Spleen (tissue), 11 donors: ENCODE measurements around the gene ACP2. TPM values are rescaled to one million over a fixed set of nuclear protein-coding genes. Genes with fewer than 3 reads are reported as not detected.

Source experiments
- DNase-seq: peaks from one replicate; pipeline ENCODE4 v3.0.0-alpha.2; 2020
- H3K27ac ChIP-seq, 8 donors: fragments of 200-600 bp; sonication (generic) in 7 of 8; 1 replicate in 4 of 8; 2 replicates in 4 of 8; pipeline versions ENCODE4 v1.5.0 to v1.8.0; 2016 to 2021; ENCODE audit warnings: inconsistent platforms in 4 of 8, mild to moderate bottlenecking in 4 of 8, moderate library complexity in 1 of 8
- H3K27me3 ChIP-seq, 7 donors: fragments of 200-600 bp; sonication (generic) in 6 of 7; replicated peaks in 1 of 7; 1 replicate in 4 of 7; 2 replicates in 3 of 7; pipeline versions ENCODE4 v1.5.0 to v1.8.0; 2016 to 2021; ENCODE audit warnings: inconsistent platforms in 3 of 7, mild to moderate bottlenecking in 1 of 7
- H3K36me3 ChIP-seq, 6 donors: fragments of 200-600 bp; sonication (generic) in 5 of 6; 1 replicate in 4 of 6; 2 replicates in 2 of 6; pipeline versions ENCODE4 v1.5.0 to v1.8.0; 2016 to 2021; ENCODE audit warnings: inconsistent platforms in 2 of 6
- H3K4me1 ChIP-seq, 6 donors: fragments of 200-600 bp; sonication (generic) in 5 of 6; 1 replicate in 3 of 6; 2 replicates in 3 of 6; pipeline versions ENCODE4 v1.5.0 to v1.8.0; 2016 to 2021; ENCODE audit warnings: inconsistent platforms in 3 of 6
- H3K4me3 ChIP-seq, 8 donors: fragments of 200-600 bp; sonication (generic) in 7 of 8; 1 replicate in 4 of 8; 2 replicates in 4 of 8; pipeline versions ENCODE4 v1.5.0 to v1.8.0; 2016 to 2021; ENCODE audit warnings: inconsistent platforms in 4 of 8, mild to moderate bottlenecking in 4 of 8, moderate library complexity in 2 of 8
- H3K9me3 ChIP-seq, 8 donors: fragments of 200-600 bp; sonication (generic) in 7 of 8; 1 replicate in 4 of 8; 2 replicates in 4 of 8; pipeline versions ENCODE4 v1.5.0 to v1.8.0; 2016 to 2021; ENCODE audit warnings: inconsistent platforms in 4 of 8
- CTCF ChIP-seq, 11 experiments: fragments of 200-600 bp in 7 of 11; fragments of 450-650 bp in 4 of 11; sonication (generic) in 4 of 11; IDR thresholded peaks in 8 of 11; conservative IDR thresholded peaks in 3 of 11; 1 replicate in 7 of 11; 2 replicates in 4 of 11; pipeline versions ENCODE4 v1.4.0 to v1.8.0; 2016 to 2021; ENCODE audit warnings: antibody characterized with exemption in 11 of 11, inconsistent platforms in 4 of 11, mild to moderate bottlenecking in 1 of 11
- POLR2A ChIP-seq, 3 donors: fragments of 450-650 bp; IDR thresholded peaks; one replicate each; pipeline ENCODE4 v1.5.1; 2017; ENCODE audit warnings: antibody characterized with exemption in 3 of 3, mild to moderate bottlenecking in 1 of 3
- POLR2AphosphoS5 ChIP-seq, 3 donors: sonication (generic); formaldehyde crosslinking; IDR thresholded peaks; one replicate each; pipeline ENCODE4 v1.5.1; 2017; ENCODE audit warnings: antibody characterized with exemption in 3 of 3
- WGBS, 5 donors: extraction: QIAGEN DNeasy Blood & Tissue Kit in 3 of 5; methylation state at CpG; one replicate each; pipeline versions ENCODE4 v1.1.5 to v1.1.7; 2013 to 2018; 5-methylcytosine and 5-hydroxymethylcytosine counted together
- intact Hi-C: fragments of 100-400 bp; cut with DNase I; formaldehyde crosslinking; loops from one replicate; pipeline ENCODE4 v1.15.0; 2023; ENCODE audit warnings: low total_unique reads
- polyA plus RNA-seq, 3 donors: library from polyadenylated mRNA; stranded (reverse); fragments of 200-250 nt; gene quantifications; one replicate each; pipeline ENCODE4 v1.2.1, GENCODE V29; 2013
- total RNA-seq, 7 donors: library from RNA; depleted of rRNA in 3 of 7; stranded (reverse); fragments of >200 nt in 3 of 7; fragmentation: NEBNext Ultra II Directional in 4 of 7; extraction: Animal tissue kit (Norgen Biotek cat#: 25700) in 4 of 7; gene quantifications; one replicate each; pipeline versions ENCODE4 v1.1.0 to v1.2.1, GENCODE V29; 2016 to 2021
- donor health status: healthy with polysubstance abuse.
- donor health status: DM: no; HTN: no; CAD: no; lungs with moderate emphysema.
- donor health status: DM: no; HTN: no; CAD: no.
- donor health status: Bipolar disorder and iron deficiency.
- donor health status: healthy.
- donor health status: DM: no; HTN: no; CAD: no.
- donor health status: DM: yes; HTN: yes; CAD: no.

Gene ACP2
- total and polyA plus RNA-seq, 10 donors, result 18.9 to 113 (median 52.4) TPM

GRCh38 chr11:47242596-47243192 is 5.9 kb downstream of the ACP2 start:
- H3K27ac ChIP-seq, result peak overlapping the region in 2 of 8 donors; percentile 4 to 42
- peaks cover 0 to 99% (median 77%) of the 10 kb centered on the region in 6 donors for H3K36me3 ChIP-seq
- peak; percentile 76 for DNase-seq
- H3K4me3 ChIP-seq, result no peak overlapping the region
- H3K27me3 ChIP-seq, result no peaks in the 10 kb centered on the region
- H3K9me3 ChIP-seq, result no peaks in the 10 kb centered on the region
- WGBS, 5 donors, result 84 to 96% (median 95%) methylated on average over 19 to 21 of the region's 21 CpGs
- TF ChIP-seq POLR2AphosphoS5 (IDR thresholded peaks at IDR 0.05) (peak in 2 of 3 donors; percentile 10 to 58), CTCF (IDR thresholded peaks at IDR 0.05 in 8 of 11, conservative IDR thresholded peaks at IDR 0.05 in 3 of 11) (no peak)
- H3K4me1 ChIP-seq, result peaks cover 7 to 26% (median 14%) of the 10 kb centered on the region in 6 donors
- intact Hi-C loops, result no loop called here

- intact Hi-C loops, result no loop called here
- TF ChIP-seq POLR2AphosphoS5 (IDR thresholded peaks at IDR 0.05), result no peak
- TF ChIP-seq POLR2A (IDR thresholded peaks at IDR 0.05), result no peak
- TF ChIP-seq CTCF (IDR thresholded peaks at IDR 0.05 in 8 of 11, conservative IDR thresholded peaks at IDR 0.05 in 3 of 11), result no peak
- Histone ChIP-seq H3K4me3 (no peak overlapping the region), H3K27ac (peak overlapping the region in 2 of 8 donors; percentile 4 to 21), H3K4me1 (peaks cover under 1 to 18% (median 6%) of the 10 kb centered on the region in 6 donors), H3K27me3 (no peaks in the 10 kb centered on the region), H3K36me3 (peaks cover 0 to 100% (median 78%) of the 10 kb centered on the region in 6 donors), H3K9me3 (no peaks in the 10 kb centered on the region)
- WGBS, 5 donors, result 79 to 96% (median 90%) methylated on average over 3 of the region's 3 CpGs
- DNase-seq, result no peak
These were observed 6.7 kb downstream of the ACP2 start for GRCh38 chr11:47241841-47242301.

- TF ChIP-seq POLR2AphosphoS5 (IDR thresholded peaks at IDR 0.05) (peak in 2 of 3 donors; percentile 24 to 72), CTCF (IDR thresholded peaks at IDR 0.05 in 8 of 11, conservative IDR thresholded peaks at IDR 0.05 in 3 of 11) (no peak), POLR2A (IDR thresholded peaks at IDR 0.05) (no peak)
- H3K4me3 ChIP-seq, result no peak overlapping the region
- H3K36me3 ChIP-seq, result peaks cover 0 to 97% (median 71%) of the 10 kb centered on the region in 6 donors
- no peaks in the 10 kb centered on the region for H3K27me3 ChIP-seq
- no peaks in the 10 kb centered on the region for H3K9me3 ChIP-seq
- H3K27ac ChIP-seq, result peak overlapping the region in 1 of 8 donors; percentile 13
- H3K4me1 ChIP-seq, result no peaks in the 10 kb centered on the region
- intact Hi-C loops, result no loop called here
- 90 to 98% (median 93%) methylated on average over 9 to 10 of the region's 10 CpGs for whole genome bisulfite sequencing, 5 donors
- no peak for DNase-seq
These were observed 8.8 kb downstream of the ACP2 start for GRCh38 chr11:47239852-47240251.

- no peak for DNase-seq
- 83 to 93% (median 85%) methylated on average over 5 of the region's 5 CpGs for WGBS, 5 donors
- peaks cover 0 to 90% (median 42%) of the 10 kb centered on the region in 6 donors for H3K36me3 ChIP-seq
- no peaks in the 10 kb centered on the region for H3K27me3 ChIP-seq
- no peak overlapping the region for H3K27ac ChIP-seq
- intact Hi-C loops, result no loop called here
- no peaks in the 10 kb centered on the region for H3K4me1 ChIP-seq
- TF ChIP-seq POLR2AphosphoS5 (IDR thresholded peaks at IDR 0.05), result no peak
- no peak for TF ChIP-seq POLR2A (IDR thresholded peaks at IDR 0.05)
- TF ChIP-seq CTCF (IDR thresholded peaks at IDR 0.05 in 8 of 11, conservative IDR thresholded peaks at IDR 0.05 in 3 of 11), result no peak
- no peak overlapping the region for H3K4me3 ChIP-seq
- H3K9me3 ChIP-seq, result no peaks in the 10 kb centered on the region
These were observed 12.1 kb downstream of the ACP2 start for GRCh38 chr11:47236482-47236881.
